Skeletal muscle satellite cell (primary cell): Measurements from ENCODE around the gene CTSA.

Experiments
- H3K27me3 ChIP-seq: 2 replicates; pipeline ENCODE4 v1.7.0; 2013; ENCODE audit warnings: low read length; ENCODE audit not compliant: control insufficient read depth, insufficient read depth
- H3K36me3 ChIP-seq: 2 replicates; pipeline ENCODE4 v1.7.0; 2013; ENCODE audit warnings: mild to moderate bottlenecking, control low read depth, low read length; ENCODE audit not compliant: insufficient read depth
- H3K4me1 ChIP-seq: 2 replicates; pipeline ENCODE4 v1.7.0; 2013; ENCODE audit warnings: low read length; ENCODE audit not compliant: control insufficient read depth, insufficient read depth
- H3K4me2 ChIP-seq: 2 replicates; pipeline ENCODE4 v1.7.0; 2013; ENCODE audit warnings: mild to moderate bottlenecking, low read length
- H3K4me3 ChIP-seq: 2 replicates; pipeline ENCODE4 v1.7.0; 2013; ENCODE audit warnings: low read length
- H3K9ac ChIP-seq: 2 replicates; pipeline ENCODE4 v1.7.0; 2013; ENCODE audit warnings: mild to moderate bottlenecking, low read depth, low read length, moderate library complexity
- H3K9me3 ChIP-seq: replicated peaks from 2 replicates; pipeline ENCODE4 v1.7.0; 2013; ENCODE audit warnings: mild to moderate bottlenecking, control low read depth, low read length

The CTSA gene

GRCh38 chr20:45888681-45889080 lies 2.5 kb upstream of the CTSA start:
- no peaks in the 10 kb centered on the region for H3K9me3 ChIP-seq
- H3K27me3 ChIP-seq: no peaks in the 10 kb centered on the region
- H3K36me3 ChIP-seq: peaks cover 17% of the 10 kb centered on the region
- H3K4me3 ChIP-seq: no peak overlapping the region
- H3K9ac ChIP-seq: no peak overlapping the region
- no peak overlapping the region for H3K4me2 ChIP-seq
- peaks cover 36% of the 10 kb centered on the region for H3K4me1 ChIP-seq

- Histone ChIP-seq H3K4me3 (peak overlapping the region; percentile 95), H3K36me3 (peaks cover 28% of the 10 kb centered on the region), H3K9me3 (no peaks in the 10 kb centered on the region), H3K4me1 (peaks cover 28% of the 10 kb centered on the region), H3K9ac (peak overlapping the region; percentile 83), H3K27me3 (no peaks in the 10 kb centered on the region), H3K4me2 (peak overlapping the region; percentile 99)
Observed at GRCh38 chr20:45890077-45890984, 804 bp upstream of the CTSA start.

- no peaks in the 10 kb centered on the region for H3K9me3 ChIP-seq
- H3K4me2 ChIP-seq: peak overlapping the region; percentile 99
- H3K9ac ChIP-seq: peak overlapping the region; percentile 83
- H3K4me1 ChIP-seq: peaks cover 27% of the 10 kb centered on the region
- peaks cover 32% of the 10 kb centered on the region for H3K36me3 ChIP-seq
- H3K27me3 ChIP-seq: no peaks in the 10 kb centered on the region
- peak overlapping the region; percentile 95 for H3K4me3 ChIP-seq
Observed at GRCh38 chr20:45892049-45892825, 1.1 kb downstream of the CTSA start.

- Histone ChIP-seq H3K4me2 (no peak overlapping the region), H3K9me3 (no peaks in the 10 kb centered on the region), H3K4me3 (no peak overlapping the region), H3K27me3 (no peaks in the 10 kb centered on the region), H3K4me1 (peaks cover 27% of the 10 kb centered on the region), H3K36me3 (peaks cover 39% of the 10 kb centered on the region), H3K9ac (no peak overlapping the region)
Observed at GRCh38 chr20:45892828-45893500, 1.8 kb downstream of the CTSA start.

DNA sequence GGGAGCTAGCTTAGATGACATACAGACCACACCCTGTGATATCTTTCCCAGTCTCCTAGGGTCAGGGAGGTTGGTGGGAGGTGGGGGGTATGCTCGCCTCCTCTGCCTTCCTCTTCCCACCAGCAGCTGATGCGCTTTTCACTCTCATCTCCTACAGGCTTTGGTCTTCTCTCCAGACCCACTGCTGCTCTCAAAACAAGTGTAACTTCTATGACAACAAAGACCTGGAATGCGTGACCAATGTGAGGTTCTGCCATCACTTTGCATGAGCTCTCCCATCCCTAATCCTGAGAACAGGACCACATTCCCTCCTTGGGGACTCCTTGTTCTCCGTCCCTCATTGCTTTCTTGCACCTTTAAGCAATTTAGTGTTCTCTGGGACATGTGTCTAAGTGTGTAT lies 2.7 kb downstream of the CTSA start:
- H3K9me3 ChIP-seq: no peaks in the 10 kb centered on the region
- no peak overlapping the region for H3K4me3 ChIP-seq
- H3K4me1 ChIP-seq: peaks cover 27% of the 10 kb centered on the region
- H3K9ac ChIP-seq: no peak overlapping the region
- H3K4me2 ChIP-seq: no peak overlapping the region
- no peaks in the 10 kb centered on the region for H3K27me3 ChIP-seq
- H3K36me3 ChIP-seq: peaks cover 47% of the 10 kb centered on the region

DNA sequence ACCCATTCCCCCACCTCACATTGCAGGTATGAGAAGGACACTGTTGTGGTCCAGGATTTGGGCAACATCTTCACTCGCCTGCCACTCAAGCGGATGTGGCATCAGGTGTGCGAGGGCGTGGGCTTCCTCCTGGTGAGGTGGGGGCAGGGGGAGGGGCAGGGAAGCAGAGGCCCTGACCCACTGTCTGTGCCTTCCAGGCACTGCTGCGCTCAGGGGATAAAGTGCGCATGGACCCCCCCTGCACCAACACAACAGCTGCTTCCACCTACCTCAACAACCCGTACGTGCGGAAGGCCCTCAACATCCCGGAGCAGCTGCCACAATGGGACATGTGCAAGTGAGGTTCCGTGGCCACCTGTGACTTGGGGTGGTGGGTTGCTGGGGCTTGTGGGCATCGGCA lies 3.7 kb downstream of the CTSA start:
- Histone ChIP-seq H3K4me1 (peaks cover 27% of the 10 kb centered on the region), H3K9ac (no peak overlapping the region), H3K36me3 (peaks cover 51% of the 10 kb centered on the region)

GRCh38 chr20:45896641-45897161 lies 5.6 kb downstream of the CTSA start:
- Histone ChIP-seq H3K4me2 (no peak overlapping the region), H3K36me3 (peaks cover 51% of the 10 kb centered on the region)

More for the DNA sequence above, 3.7 kb downstream of the CTSA start:
- Histone ChIP-seq H3K4me2 (no peak overlapping the region), H3K9me3 (no peaks in the 10 kb centered on the region), H3K4me3 (no peak overlapping the region), H3K27me3 (no peaks in the 10 kb centered on the region)

DNA sequence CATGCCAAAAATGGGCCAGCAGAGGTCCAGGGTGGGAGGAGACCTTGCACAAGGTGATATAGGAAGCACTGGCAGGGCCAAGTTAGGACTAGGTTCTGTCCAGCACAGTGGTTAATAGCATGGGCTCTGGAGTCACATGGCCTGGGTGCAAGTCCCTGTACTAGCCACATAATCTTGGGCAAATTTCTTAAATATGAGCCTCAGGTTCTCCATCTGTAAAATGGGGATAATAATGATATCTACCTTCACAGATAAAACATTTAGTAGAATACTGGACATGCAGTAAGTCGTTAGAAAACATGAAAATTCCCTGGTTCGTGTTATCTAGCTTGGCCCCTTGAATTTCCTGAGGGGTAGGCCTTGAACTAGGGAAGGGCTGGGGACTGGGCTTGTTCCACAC lies 6.2 kb downstream of the CTSA start:
- no peaks in the 10 kb centered on the region for H3K9me3 ChIP-seq
- H3K9ac ChIP-seq: no peak overlapping the region
- peaks cover 7% of the 10 kb centered on the region for H3K4me1 ChIP-seq
- no peaks in the 10 kb centered on the region for H3K27me3 ChIP-seq
- H3K4me2 ChIP-seq: no peak overlapping the region
- H3K4me3 ChIP-seq: no peak overlapping the region
- H3K36me3 ChIP-seq: peaks cover 51% of the 10 kb centered on the region

More at GRCh38 chr20:45896641-45897161, 5.6 kb downstream of the CTSA start:
- H3K4me1 ChIP-seq: peaks cover 13% of the 10 kb centered on the region
- H3K4me3 ChIP-seq: no peak overlapping the region
- no peaks in the 10 kb centered on the region for H3K27me3 ChIP-seq
- no peaks in the 10 kb centered on the region for H3K9me3 ChIP-seq
- H3K9ac ChIP-seq: no peak overlapping the region

DNA sequence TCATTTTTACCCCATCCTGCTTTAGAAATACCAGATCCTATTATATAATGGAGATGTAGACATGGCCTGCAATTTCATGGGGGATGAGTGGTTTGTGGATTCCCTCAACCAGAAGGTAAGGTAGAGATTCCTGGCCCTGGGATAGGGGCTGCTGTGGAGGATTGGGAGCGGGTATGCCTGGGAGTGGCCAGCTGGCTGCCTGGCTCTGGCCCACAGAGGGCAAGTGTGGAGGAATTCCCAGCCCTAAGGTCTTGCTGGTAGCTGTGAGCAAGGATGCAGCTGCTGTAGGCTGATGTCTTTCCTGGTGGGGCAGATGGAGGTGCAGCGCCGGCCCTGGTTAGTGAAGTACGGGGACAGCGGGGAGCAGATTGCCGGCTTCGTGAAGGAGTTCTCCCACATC lies 6.6 kb downstream of the CTSA start:
- no peaks in the 10 kb centered on the region for H3K9me3 ChIP-seq
- no peak overlapping the region for H3K9ac ChIP-seq
- H3K4me2 ChIP-seq: no peak overlapping the region
- H3K36me3 ChIP-seq: peaks cover 47% of the 10 kb centered on the region
- no peak overlapping the region for H3K4me3 ChIP-seq
- H3K27me3 ChIP-seq: no peaks in the 10 kb centered on the region
- H3K4me1 ChIP-seq: peaks cover 3% of the 10 kb centered on the region

DNA sequence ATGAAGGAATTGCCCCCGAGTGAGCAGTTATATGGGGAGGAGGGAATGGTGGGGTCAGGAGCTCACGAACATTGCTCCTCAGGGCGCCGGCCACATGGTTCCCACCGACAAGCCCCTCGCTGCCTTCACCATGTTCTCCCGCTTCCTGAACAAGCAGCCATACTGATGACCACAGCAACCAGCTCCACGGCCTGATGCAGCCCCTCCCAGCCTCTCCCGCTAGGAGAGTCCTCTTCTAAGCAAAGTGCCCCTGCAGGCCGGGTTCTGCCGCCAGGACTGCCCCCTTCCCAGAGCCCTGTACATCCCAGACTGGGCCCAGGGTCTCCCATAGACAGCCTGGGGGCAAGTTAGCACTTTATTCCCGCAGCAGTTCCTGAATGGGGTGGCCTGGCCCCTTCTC lies 7.2 kb downstream of the CTSA start:
- Histone ChIP-seq H3K27me3 (no peaks in the 10 kb centered on the region), H3K36me3 (peaks cover 44% of the 10 kb centered on the region), H3K4me2 (no peak overlapping the region), H3K4me1 (no peaks in the 10 kb centered on the region), H3K4me3 (no peak overlapping the region), H3K9me3 (no peaks in the 10 kb centered on the region), H3K9ac (no peak overlapping the region)
